H1 (cell line): ENCODE results near the gene DIP2C. TPM values are rescaled to one million over a fixed set of nuclear protein-coding genes. Genes with fewer than 3 reads are reported as not detected.

Experiments
- EP300 ChIP-seq, 2 experiments: IDR thresholded peaks; 1 replicate in 1 of 2; 2 replicates in 1 of 2; pipeline ENCODE4 v1.6.1; 2011 to 2012; ENCODE audit warnings: low read depth in 2 of 2, low read length in 2 of 2, mild to moderate bottlenecking in 2 of 2, borderline replicate concordance in 1 of 2, inconsistent platforms in 1 of 2, moderate library complexity in 1 of 2
- polyA plus RNA-seq, 7 experiments: library from polyadenylated mRNA; depleted of rRNA in 3 of 7; stranded (reverse) in 5 of 7; unstranded in 2 of 7; fragments of >200 nt in 5 of 7; fragments of 200-250 nt in 2 of 7; gene quantifications; 1 replicate in 5 of 7; 2 replicates in 1 of 7; 4 replicates in 1 of 7; pipeline versions ENCODE4 v1.2.1 to v1.2.3, GENCODE V29; 2011 to 2013; ENCODE audit warnings: missing spikeins in 2 of 7, mixed read lengths in 2 of 7
- total RNA-seq: library from RNA; stranded (reverse); fragmentation: NEBNext Ultra II Directional; extraction: Animal tissue kit (Norgen Biotek cat#: 25700); gene quantifications from 2 replicates; pipeline ENCODE4 v1.2.1, GENCODE V29; 2021

Gene DIP2C
- total and polyA plus RNA-seq, 2 of the 8 experiments (the other 6 are each of a cell fraction or from before 2014, with no cell fraction given) = 3.8 to 9.3 TPM

GRCh38 chr10:489330-489729 is 200.1 kb downstream of the DIP2C start (continued):
- no peak for TF ChIP-seq EP300 (IDR thresholded peaks at IDR 0.05; ENCODE audit: borderline replicate concordance in 1 of 2, low read depth in 2 of 2, low read length in 2 of 2)
- TF ChIP-seq, all 59 proteins: peak for 0
